ENCODE data around the gene RTN4RL2. TPM values are rescaled to one million over a fixed set of nuclear protein-coding genes. Genes with fewer than 3 reads are reported as not detected.

Gene RTN4RL2
- total and polyA plus RNA-seq, 9 of the 15 experiments (the other 6 are each of a cell fraction or from before 2014, with no cell fraction given): 0.06 to 1.9 (median 0.34) TPM; not detected in 4

DNA sequence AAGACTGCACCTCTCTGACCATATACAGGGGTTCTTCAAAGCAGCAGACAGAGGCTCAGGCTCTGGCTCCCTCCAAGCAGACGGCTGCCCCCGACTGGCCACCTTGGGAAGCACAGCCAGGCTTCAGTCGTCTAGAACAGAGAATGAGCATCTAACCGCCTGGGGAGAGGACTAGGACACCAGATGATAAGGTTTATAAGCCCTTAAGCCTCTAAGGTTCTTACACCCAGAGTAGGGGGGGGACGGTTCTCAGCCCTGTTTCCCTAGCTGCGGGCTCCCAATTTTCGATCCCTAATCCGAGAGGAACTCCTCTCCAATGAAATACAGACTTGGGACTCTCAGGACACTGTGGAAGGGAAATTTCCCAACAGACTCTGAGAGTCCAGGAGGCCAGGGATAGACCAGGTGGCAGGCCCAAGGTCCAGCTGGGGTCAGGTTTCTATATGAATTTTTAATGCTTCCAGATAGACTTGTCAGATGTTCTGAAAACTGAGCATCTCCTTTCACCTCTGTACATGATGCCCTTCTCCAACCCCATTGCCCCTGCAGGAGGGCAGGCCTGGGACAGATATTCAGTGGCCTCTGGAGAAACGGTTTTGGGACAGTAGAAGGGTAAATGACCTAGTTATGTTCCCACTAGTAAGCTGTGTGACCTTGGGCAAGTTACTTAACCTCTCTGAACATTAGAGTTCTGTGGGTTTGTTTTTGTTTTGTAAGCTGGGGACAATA is 20.2 kb downstream of the RTN4RL2 start:
- Histone ChIP-seq H3K27ac (ENCODE audit: extremely low read depth, low read depth, low read length) (no peak overlapping the region), H3K4me2 (ENCODE audit: insufficient read depth, low read length) (no peak overlapping the region)
- 0 out of 2 replicates have a peak, but pooled peaks have one; percentile 11 for TF ChIP-seq ETV5 (CRISPR knock-in tag; IDR thresholded peaks at IDR 0.05; ENCODE audit: low read depth)
- TF ChIP-seq KLF10 (CRISPR knock-in tag; IDR thresholded peaks at IDR 0.05): no peak
- TF ChIP-seq BHLHE40 (IDR thresholded peaks at IDR 0.05; ENCODE audit: low read length): no peak
- TF ChIP-seq, protein P1, sequence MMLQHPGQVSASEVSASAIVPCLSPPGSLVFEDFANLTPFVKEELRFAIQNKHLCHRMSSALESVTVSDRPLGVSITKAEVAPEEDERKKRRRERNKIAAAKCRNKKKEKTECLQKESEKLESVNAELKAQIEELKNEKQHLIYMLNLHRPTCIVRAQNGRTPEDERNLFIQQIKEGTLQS (IDR thresholded peaks at IDR 0.05): no peak
- TF ChIP-seq, protein P1 (CRISPR knock-in tag; conservative IDR thresholded peaks at IDR 0.05): no peak
- no peak for TF ChIP-seq ZSCAN32 (CRISPR knock-in tag; IDR thresholded peaks at IDR 0.05)
- no peak for TF ChIP-seq FOSL1 (tag; conservative IDR thresholded peaks at IDR 0.05)
- no peak for TF ChIP-seq PCBP1 (IDR thresholded peaks at IDR 0.05; ENCODE audit: low read depth, low read length, poor library complexity, severe bottlenecking)
- TF ChIP-seq HDAC8 (tag; IDR thresholded peaks at IDR 0.05): no peak
- TF ChIP-seq, protein P2, sequence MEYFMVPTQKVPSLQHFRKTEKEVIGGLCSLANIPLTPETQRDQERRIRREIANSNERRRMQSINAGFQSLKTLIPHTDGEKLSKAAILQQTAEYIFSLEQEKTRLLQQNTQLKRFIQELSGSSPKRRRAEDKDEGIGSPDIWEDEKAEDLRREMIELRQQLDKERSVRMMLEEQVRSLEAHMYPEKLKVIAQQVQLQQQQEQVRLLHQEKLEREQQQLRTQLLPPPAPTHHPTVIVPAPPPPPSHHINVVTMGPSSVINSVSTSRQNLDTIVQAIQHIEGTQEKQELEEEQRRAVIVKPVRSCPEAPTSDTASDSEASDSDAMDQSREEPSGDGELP (CRISPR knock-in tag; IDR thresholded peaks at IDR 0.05; ENCODE audit: borderline replicate concordance): peak; percentile 65; the same call in 1 of the 2 replicates
- TF ChIP-seq, protein P3, sequence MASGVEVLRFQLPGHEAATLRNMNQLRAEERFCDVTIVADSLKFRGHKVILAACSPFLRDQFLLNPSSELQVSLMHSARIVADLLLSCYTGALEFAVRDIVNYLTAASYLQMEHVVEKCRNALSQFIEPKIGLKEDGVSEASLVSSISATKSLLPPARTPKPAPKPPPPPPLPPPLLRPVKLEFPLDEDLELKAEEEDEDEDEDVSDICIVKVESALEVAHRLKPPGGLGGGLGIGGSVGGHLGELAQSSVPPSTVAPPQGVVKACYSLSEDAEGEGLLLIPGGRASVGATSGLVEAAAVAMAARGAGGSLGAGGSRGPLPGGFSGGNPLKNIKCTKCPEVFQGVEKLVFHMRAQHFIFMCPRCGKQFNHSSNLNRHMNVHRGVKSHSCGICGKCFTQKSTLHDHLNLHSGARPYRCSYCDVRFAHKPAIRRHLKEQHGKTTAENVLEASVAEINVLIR (CRISPR knock-in tag; IDR thresholded peaks at IDR 0.05): no peak
- TF ChIP-seq ZNF239 (CRISPR knock-in tag; IDR thresholded peaks at IDR 0.05): no peak
- no peak for TF ChIP-seq SRSF3 (IDR thresholded peaks at IDR 0.05; ENCODE audit: insufficient read depth, low read length)
- peak; percentile 76; the same call in 1 of the 2 replicates for TF ChIP-seq ZNF764 (CRISPR knock-in tag; IDR thresholded peaks at IDR 0.05; ENCODE audit: low read depth)
- no peak for TF ChIP-seq MCM3 (IDR thresholded peaks at IDR 0.05)
- no peak for TF ChIP-seq TEAD2 (tag; IDR thresholded peaks at IDR 0.05)
- TF ChIP-seq ZBTB7A (IDR thresholded peaks at IDR 0.05; ENCODE audit: borderline replicate concordance, control insufficient read depth, low read depth, low read length): no peak
- TF ChIP-seq CREB1 (IDR thresholded peaks at IDR 0.05): no peak
- no peak for TF ChIP-seq CREB1 (CRISPR knock-in tag; IDR thresholded peaks at IDR 0.05)
- TF ChIP-seq RBM25 (IDR thresholded peaks at IDR 0.05; ENCODE audit: low read depth, low read length, severe bottlenecking): peak; percentile 95

More for the DNA sequence above, 20.2 kb downstream of the RTN4RL2 start:
- H3K9ac ChIP-seq (ENCODE audit: insufficient read depth in 1 of 2, low read depth in 2 of 2, low read length in 2 of 2): no peak overlapping the region
- H3K27me3 ChIP-seq (ENCODE audit: control insufficient read depth in 2 of 2, insufficient read depth in 2 of 2, low read length in 2 of 2): no peaks in the 10 kb centered on the region
- ChIA-PET POLR2A (interaction anchor here (0.7 to 1.1 kb wide), 2 partner anchors 8 to 35 kb away, joined by 3 read pairs; partner anchors contain the start of gene SLC43A1), CTCF (ENCODE audit: low intra/inter-chr PET ratio) (interaction anchor here (0.9 to 1.2 kb wide), 3 partner anchors 23 to 135 kb away, joined by 3 to 5 read pairs (median 3); no protein-coding TSS in a partner anchor)
- peak; percentile 93 for ATAC-seq
- no peak overlapping the region for H2AFZ ChIP-seq (ENCODE audit: low read depth, low read length)
- peaks cover 6 to 27% of the 10 kb centered on the region in 2 experiments; a peak in 4 of 5 replicates for H3K4me1 ChIP-seq (replicated peaks in 1 of 2; ENCODE audit: control insufficient read depth in 2 of 2, insufficient read depth in 2 of 2, low read length in 2 of 2)
- peak; percentile 77 to 86 (median 81) for DNase-seq (ENCODE audit: extremely low read depth in 1 of 4, low spot score in 3 of 4)
- FAIRE-seq: peak; percentile 92
- BruUV-seq (replicated peaks): no TSS peak
- in situ Hi-C loops (cut with MboI): no loop called here
- H3K4me3 ChIP-seq: no peak overlapping the region
- no peaks in the 10 kb centered on the region for H3K9me3 ChIP-seq (replicated peaks; ENCODE audit: control insufficient read depth, insufficient read depth, low read depth, low read length)
- no peaks in the 10 kb centered on the region for H3K9me1 ChIP-seq (ENCODE audit: control insufficient read depth, insufficient read depth, low read length)
- peaks cover 22% of the 10 kb centered on the region for H3K36me3 ChIP-seq (ENCODE audit: control insufficient read depth, insufficient read depth, low read length)
- peaks cover 8% of the 10 kb centered on the region; the same call in 1 of the 2 replicates for H4K20me1 ChIP-seq (replicated peaks; ENCODE audit: control insufficient read depth, insufficient read depth, low read length)
- H3K79me2 ChIP-seq (ENCODE audit: control insufficient read depth, insufficient read depth, low read length): no peaks in the 10 kb centered on the region
- WGBS (ENCODE audit: insufficient coverage, low coverage, missing lambda C conversion rate): 28% methylated on average over 9 of the region's 9 CpGs
- intact Hi-C loops (cut with micrococcal nuclease): loop anchor here (1.0 kb wide), 1 partner anchor 23 kb away; no protein-coding TSS in a partner anchor
